Endothelial cell of umbilical vein (primary cell): ENCODE measurements around the gene RFX2. TPM values are rescaled to one million over a fixed set of nuclear protein-coding genes. Genes with fewer than 3 reads are reported as not detected.

Experiments
- BruUV-seq: library from RNA; stranded (reverse); fragments of 400-500 nt; replicated peaks from 2 replicates; lab custom pipeline; 2021; lab: Mats Ljungman, UMichigan
- CTCF ChIA-PET: fragments of 300-600, 350-600 bp; sonication (Branson Sonifier 250); formaldehyde crosslinking; loops from one replicate; lab custom pipeline; 2021; ENCODE audit warnings: antibody characterized with exemption, inconsistent platforms; lab: Charles Lee
- POLR2A ChIA-PET: fragments of 300-600, 350-600 bp; sonication (Branson Sonifier 250); formaldehyde crosslinking; loops from one replicate; lab custom pipeline; 2021; ENCODE audit warnings: antibody characterized with exemption, inconsistent platforms; lab: Charles Lee
- DNase-seq: peaks from one replicate; pipeline ENCODE4 v3.0.0-alpha.2; 2011; ENCODE audit warnings: low read depth, low spot score
- FAIRE-seq: peaks from 2 replicates; lab custom pipeline; 2011; peaks lifted over from hg19 to GRCh38; lab: Jason Lieb, UNC
- H2AFZ ChIP-seq: 2 replicates; pipeline ENCODE4 v1.6.0; 2012; ENCODE audit warnings: low read depth, low read length, control low read depth, inconsistent platforms
- H3K27ac ChIP-seq: 2 replicates; pipeline ENCODE4 v1.5.1; 2011; ENCODE audit warnings: low read depth, mild to moderate bottlenecking, control low read depth, low read length, moderate library complexity; ENCODE audit not compliant: insufficient read depth
- H3K27me3 ChIP-seq, 2 experiments: 2 replicates each; pipeline versions ENCODE4 v1.6.0 to v1.6.1; 2011; ENCODE audit warnings: low read length in 2 of 2, mixed read lengths in 1 of 2; ENCODE audit not compliant: control insufficient read depth in 2 of 2, insufficient read depth in 2 of 2
- H3K36me3 ChIP-seq, 2 experiments: 2 replicates in 1 of 2; 3 replicates in 1 of 2; pipeline ENCODE4 v1.5.1; 2011; ENCODE audit warnings: low read length in 2 of 2, mild to moderate bottlenecking in 1 of 2, moderate library complexity in 1 of 2; ENCODE audit not compliant: control insufficient read depth in 2 of 2, insufficient read depth in 2 of 2; ENCODE audit errors: extremely low read depth in 1 of 2
- H3K4me1 ChIP-seq: 3 replicates; pipeline ENCODE4 v1.5.1; 2011; ENCODE audit warnings: mild to moderate bottlenecking, low read length; ENCODE audit not compliant: control insufficient read depth, insufficient read depth; ENCODE audit errors: extremely low read depth
- H3K4me2 ChIP-seq: 2 replicates; pipeline ENCODE4 v1.6.1; 2011; ENCODE audit warnings: low read length, control low read depth, mixed read lengths; ENCODE audit not compliant: insufficient read depth
- H3K4me3 ChIP-seq, 3 experiments: fragments of 200-600 bp in 1 of 3; sonication (generic), shearing (Covaris generic) in 1 of 3; replicated peaks in 1 of 3; 2 replicates each; pipeline ENCODE4 v1.5.1; 2011 to 2016; ENCODE audit warnings: control low read depth in 3 of 3, low read length in 3 of 3, mild to moderate bottlenecking in 2 of 3, inconsistent platforms in 1 of 3, low read depth in 1 of 3, moderate library complexity in 1 of 3; ENCODE audit not compliant: insufficient read depth in 1 of 3
- H3K79me2 ChIP-seq: 2 replicates; pipeline ENCODE4 v1.6.0; 2012; ENCODE audit warnings: low read length, inconsistent platforms; ENCODE audit not compliant: control insufficient read depth, insufficient read depth
- H3K9ac ChIP-seq: replicated peaks from 2 replicates; pipeline ENCODE3; 2011; ENCODE audit warnings: low read length, control low read depth; ENCODE audit not compliant: insufficient read depth; ENCODE audit errors: extremely low read depth
- H3K9me1 ChIP-seq: replicated peaks from 3 replicates; pipeline ENCODE4 v1.6.0; 2011; ENCODE audit warnings: mild to moderate bottlenecking, low read length; ENCODE audit not compliant: control insufficient read depth, insufficient read depth; ENCODE audit errors: extremely low read depth
- H3K9me3 ChIP-seq: replicated peaks from 2 replicates; pipeline ENCODE4 v1.5.1; 2012; ENCODE audit warnings: low read length, inconsistent platforms; ENCODE audit not compliant: control insufficient read depth, insufficient read depth
- H4K20me1 ChIP-seq: replicated peaks from 2 replicates; pipeline ENCODE3; 2011; ENCODE audit warnings: mild to moderate bottlenecking, low read length; ENCODE audit not compliant: control insufficient read depth, insufficient read depth; ENCODE audit errors: extremely low read depth
- CTCF ChIP-seq, 2 donors: IDR thresholded peaks; 1 replicate in 1 of 2; 2 replicates in 1 of 2; pipeline ENCODE4 v1.5.1; 2011; ENCODE audit warnings: low read length in 2 of 2, mild to moderate bottlenecking in 2 of 2, moderate library complexity in 2 of 2, control low read depth in 1 of 2, inconsistent platforms in 1 of 2, low read depth in 1 of 2; ENCODE audit not compliant: insufficient read depth in 1 of 2; ENCODE audit errors: extremely low read depth in 1 of 2
- GATA2 ChIP-seq: IDR thresholded peaks from 2 replicates; pipeline ENCODE4 v1.7.0; 2011; ENCODE audit warnings: low read depth, mild to moderate bottlenecking, moderate library complexity, mixed read lengths, low read length; ENCODE audit not compliant: insufficient read length, insufficient read depth
- MAX ChIP-seq: IDR thresholded peaks from 2 replicates; pipeline ENCODE4 v1.6.1; 2011; ENCODE audit not compliant: insufficient read depth, insufficient read length
- MYC ChIP-seq: IDR thresholded peaks from one replicate; pipeline ENCODE4 v1.6.1; 2011; ENCODE audit warnings: mild to moderate bottlenecking, low read depth, low read length
- POLR2A ChIP-seq: IDR thresholded peaks from 2 replicates; pipeline ENCODE4 v1.6.1; 2012; ENCODE audit warnings: low read depth, mild to moderate bottlenecking, control low read depth, low read length
- POLR2AphosphoS5 ChIP-seq: IDR thresholded peaks from 2 replicates; pipeline ENCODE4 v1.6.1; 2012; ENCODE audit warnings: low read depth, mild to moderate bottlenecking, control low read depth, low read length, moderate library complexity; ENCODE audit not compliant: insufficient read depth
- dilution Hi-C: fragments of 300-500 bp; cut with MboI; formaldehyde crosslinking; loops from one replicate; pipeline ENCODE4 v1.15.0; 2019; ENCODE audit warnings: low sequenced_read_pairs; ENCODE audit not compliant: extremely low pct_ligation_motif_present
- intact Hi-C: fragments of 100-400 bp; cut with micrococcal nuclease; formaldehyde crosslinking; loops from one replicate; pipeline ENCODE4 v1.10.0; 2022
- polyA plus RNA-seq, 4 experiments: library from polyadenylated mRNA; depleted of rRNA in 3 of 4; stranded (reverse) in 3 of 4; unstranded in 1 of 4; fragments of >200 nt; gene quantifications; 2 replicates each; pipeline versions ENCODE4 v1.2.1 to v1.2.3, GENCODE V29; 2011 to 2012; ENCODE audit warnings: missing spikeins in 1 of 4
- total RNA-seq: library from RNA; stranded (reverse); gene quantifications from 2 replicates; pipeline ENCODE4 v1.2.3, GENCODE V29; 2021

RFX2 gene
- total and polyA plus RNA-seq, 2 donors (not counting 3 experiments of a cell fraction or from before 2014, with no cell fraction given) = 16.1 to 19.0 TPM

DNA sequence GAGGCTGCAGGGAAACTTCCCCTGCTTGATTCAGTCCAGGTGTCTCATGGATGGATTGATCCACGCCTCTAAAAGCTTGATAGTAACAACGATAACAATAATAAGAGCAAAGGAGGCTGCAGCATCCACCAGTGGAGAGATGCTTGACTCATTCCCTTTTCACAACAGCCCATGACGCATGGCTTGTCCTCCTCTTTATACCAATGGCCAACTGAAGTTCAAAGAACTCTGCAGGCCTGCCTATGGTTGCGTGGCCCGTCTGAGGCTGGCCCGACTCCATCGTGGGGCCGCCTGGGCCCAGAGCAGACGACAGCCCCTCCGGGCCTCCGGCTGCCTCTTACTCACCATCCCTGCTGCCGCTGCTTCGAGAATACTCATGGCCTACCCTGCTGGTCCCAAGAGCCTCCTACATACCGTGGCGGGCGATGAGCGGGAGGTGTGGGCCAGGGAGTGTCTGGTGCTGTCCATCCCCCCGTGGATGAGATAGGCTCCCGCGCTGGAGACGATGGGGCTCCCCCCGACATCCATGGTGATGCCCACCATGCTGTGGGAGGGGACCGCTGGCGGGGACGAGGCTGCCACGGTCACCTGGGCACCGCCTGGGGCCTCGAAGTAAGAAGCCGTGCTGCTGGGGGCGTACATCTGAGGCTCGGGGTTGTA, 70.6 kb downstream of the RFX2 start:
- Histone ChIP-seq H3K36me3 (peaks cover 3 to 4% of the 10 kb centered on the region in 2 experiments), H3K4me2 (no peak overlapping the region), H3K4me3 (no peak overlapping the region), H3K9me3 (no peaks in the 10 kb centered on the region), H3K9ac (no peak overlapping the region), H3K27me3 (no peaks in the 10 kb centered on the region), H3K9me1 (no peaks in the 10 kb centered on the region), H3K79me2 (no peaks in the 10 kb centered on the region), H3K4me1 (no peaks in the 10 kb centered on the region), H4K20me1 (no peaks in the 10 kb centered on the region), H3K27ac (no peak overlapping the region), H2AFZ (no peak overlapping the region)
- DNase-seq (no peak), FAIRE-seq (no peak)
- CTCF ChIA-PET = no interaction called here
- POLR2A ChIA-PET = no interaction called here
- intact Hi-C loops (no loop called here), dilution Hi-C loops (loop anchor here (25.0 kb wide), 1 partner anchor 98 kb away; the partner anchor contains the start of gene ACSBG2)
- no TSS peak for BruUV-seq
- no peak for TF ChIP-seq MAX
- TF ChIP-seq GATA2 = no peak
- no peak for TF ChIP-seq MYC
- no peak for TF ChIP-seq CTCF (IDR thresholded peaks at IDR 0.05; ENCODE audit: extremely low read depth in 1 of 2, insufficient read depth in 1 of 2, low read depth in 1 of 2, low read length in 2 of 2)
- no peak for TF ChIP-seq POLR2AphosphoS5
- no peak for TF ChIP-seq POLR2A
